HL-60/S4 treated with retinoic acid at 250 ng/mL for 4 days and 3 days (cell line): ENCODE measurements around the gene CCDC91.
"Not testable (repeated sequence)": the region's sequence is repeated elsewhere in the genome, so short reads cannot be mapped to it uniquely, and the experiment has no call there.

Experiments
- in situ Hi-C: fragments of 300-500 bp; cut with MboI; formaldehyde crosslinking; loops from 2 replicates; pipeline ENCODE4 v1.7.0; 2022; ENCODE audit warnings: low sequenced_read_pairs

The CCDC91 gene

GRCh38 chr12:28231248-28231647 is 41.0 kb downstream of the CCDC91 start:
- in situ Hi-C loops = no loop called here

DNA sequence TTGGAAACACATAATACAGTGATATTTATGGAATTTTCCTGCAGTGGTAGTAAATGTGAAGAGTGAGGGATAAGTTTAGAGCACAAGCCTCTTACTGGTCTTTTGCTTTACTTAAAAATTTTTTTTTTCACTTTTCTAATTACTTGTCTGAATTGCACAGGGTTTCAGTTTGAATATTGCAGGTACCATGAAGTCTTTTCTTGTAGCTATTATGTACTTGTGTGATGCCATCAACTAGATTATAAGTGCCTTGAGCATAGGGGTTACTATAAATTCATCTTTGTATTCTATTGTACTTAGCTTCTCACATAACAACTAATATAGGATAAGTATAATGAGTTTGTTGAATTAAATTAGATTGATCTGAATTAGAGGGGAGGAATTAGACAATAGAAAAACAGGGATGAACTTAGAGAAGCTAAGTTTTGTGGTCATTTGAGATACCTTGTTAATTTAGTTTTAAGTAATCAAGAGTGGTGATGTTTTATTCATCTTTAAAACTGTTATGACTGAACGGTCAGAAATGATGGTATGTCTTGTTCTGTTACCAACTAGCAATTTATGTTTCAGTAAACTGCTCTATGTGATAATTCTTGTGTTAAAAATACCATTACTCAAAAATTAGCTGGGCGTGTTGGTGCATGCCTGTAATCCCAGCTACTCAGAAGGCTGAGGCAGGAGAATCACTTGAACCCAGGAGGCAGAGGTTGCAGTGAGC is 42.1 kb downstream of the CCDC91 start:
- in situ Hi-C loops = no loop called here

DNA sequence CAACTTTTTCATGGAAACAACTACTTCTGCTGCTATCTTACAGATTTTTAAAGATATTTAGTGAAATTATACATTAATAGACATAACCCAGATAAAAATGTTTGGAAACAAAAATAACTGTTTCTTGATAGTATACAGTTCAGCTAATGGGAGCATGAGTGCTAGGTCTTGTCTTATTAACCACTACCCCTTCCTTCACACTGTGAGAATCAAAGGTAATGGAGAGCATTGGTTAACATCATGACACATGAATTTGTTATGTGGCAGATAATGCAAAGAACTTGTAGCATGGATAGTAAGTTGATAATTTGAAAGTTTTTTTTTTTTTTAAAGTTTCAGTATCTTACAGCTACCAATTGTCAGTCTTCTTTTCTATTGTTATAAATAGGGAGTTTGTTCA is 44.2 kb downstream of the CCDC91 start:
- in situ Hi-C loops = no loop called here

GRCh38 chr12:28235015-28235414 is 44.8 kb downstream of the CCDC91 start:
- in situ Hi-C loops = no loop called here

- in situ Hi-C loops = no loop called here
These were observed 45.7 kb downstream of the CCDC91 start for GRCh38 chr12:28235985-28236384.

DNA sequence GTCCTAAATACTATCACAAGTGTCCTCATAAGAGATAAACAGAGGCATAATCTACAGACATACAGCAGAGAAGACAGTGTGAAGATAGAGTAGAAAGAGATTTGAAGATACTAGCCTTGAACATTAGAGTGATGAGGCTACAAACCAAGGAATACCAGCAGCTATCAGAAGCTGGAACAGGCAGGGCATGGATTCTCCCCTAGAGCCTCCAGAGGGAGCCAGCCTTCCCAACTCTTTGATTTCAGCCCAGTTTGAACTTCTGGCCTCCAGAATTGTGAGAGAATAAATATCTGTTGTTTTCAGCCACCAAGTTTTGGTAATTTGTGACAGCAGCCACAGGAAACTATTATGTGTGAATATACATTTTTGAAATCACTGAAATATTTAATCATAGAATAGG is 47.2 kb downstream of the CCDC91 start:
- in situ Hi-C loops = no loop called here

GRCh38 chr12:28239918-28240317 is 49.7 kb downstream of the CCDC91 start:
- in situ Hi-C loops = no loop called here

- in situ Hi-C loops = no loop called here
These were observed 50.6 kb downstream of the CCDC91 start for GRCh38 chr12:28240853-28241252.

- in situ Hi-C loops = no loop called here
These were observed 51.9 kb downstream of the CCDC91 start for GRCh38 chr12:28242129-28242495.

GRCh38 chr12:28242496-28243309 is 52.4 kb downstream of the CCDC91 start:
- in situ Hi-C loops = no loop called here

DNA sequence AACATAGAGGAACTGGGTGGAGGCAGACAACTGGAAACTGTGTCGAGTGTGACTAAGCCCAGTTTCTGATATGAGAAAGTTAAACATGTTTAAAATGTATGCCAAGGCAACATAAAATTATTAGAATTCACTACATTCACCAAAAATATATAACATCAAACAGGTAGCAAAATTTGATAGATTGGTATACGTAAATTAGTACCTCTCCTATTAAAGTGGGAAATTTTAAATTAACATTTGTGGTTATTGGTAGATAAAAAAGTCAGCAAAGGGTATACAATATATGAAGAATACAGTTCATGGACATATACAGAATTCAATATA is 53.0 kb downstream of the CCDC91 start:
- in situ Hi-C loops = no loop called here

GRCh38 chr12:28247806-28248205 is 57.5 kb downstream of the CCDC91 start:
- in situ Hi-C loops = no loop called here

GRCh38 chr12:28248555-28249145 is 58.4 kb downstream of the CCDC91 start:
- in situ Hi-C loops = no loop called here

DNA sequence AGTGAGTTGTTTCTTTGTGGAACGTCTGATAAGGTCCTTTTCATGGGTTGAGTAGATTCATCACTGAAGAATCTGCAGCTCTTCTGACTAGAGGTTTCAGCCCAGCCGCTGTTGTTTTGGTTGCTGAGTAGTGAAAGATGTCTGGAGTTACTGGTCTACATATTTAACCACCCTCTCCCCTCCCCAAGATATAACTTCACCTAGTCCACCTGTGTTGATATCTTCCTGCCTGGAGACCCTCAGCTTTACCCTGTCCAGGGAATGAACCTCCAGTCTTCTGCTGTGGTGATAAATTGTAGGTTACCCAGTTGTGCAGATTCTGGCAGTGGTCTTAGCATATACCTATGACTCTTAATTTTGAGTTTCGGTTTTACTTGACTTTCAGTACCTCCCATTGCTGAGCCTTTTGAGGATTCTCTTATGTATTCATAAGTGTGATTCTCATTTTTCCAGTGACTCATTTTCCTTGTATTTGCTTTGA is 62.9 kb downstream of the CCDC91 start:
- in situ Hi-C loops = no loop called here

DNA sequence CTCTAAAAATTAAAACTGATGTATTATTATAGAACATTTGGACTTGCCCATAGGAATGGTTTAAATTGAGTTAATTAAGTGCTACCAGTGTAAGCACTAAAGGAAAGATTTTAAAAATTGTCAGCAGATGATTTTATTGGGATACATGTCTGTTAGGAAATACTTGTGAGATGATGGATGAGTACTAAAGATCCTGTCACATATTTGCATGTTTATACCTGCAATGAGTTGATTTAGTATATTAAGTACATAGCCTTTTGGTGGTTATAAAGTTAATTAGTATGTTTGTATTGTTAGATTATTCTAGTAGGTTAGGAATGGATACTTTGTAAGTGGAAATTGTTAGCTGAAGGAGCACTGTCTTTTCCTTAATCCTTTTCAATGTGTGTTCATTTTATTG is 67.2 kb downstream of the CCDC91 start:
- in situ Hi-C loops = no loop called here

- in situ Hi-C loops = no loop called here
These were observed 68.7 kb downstream of the CCDC91 start for GRCh38 chr12:28258998-28259397.

DNA sequence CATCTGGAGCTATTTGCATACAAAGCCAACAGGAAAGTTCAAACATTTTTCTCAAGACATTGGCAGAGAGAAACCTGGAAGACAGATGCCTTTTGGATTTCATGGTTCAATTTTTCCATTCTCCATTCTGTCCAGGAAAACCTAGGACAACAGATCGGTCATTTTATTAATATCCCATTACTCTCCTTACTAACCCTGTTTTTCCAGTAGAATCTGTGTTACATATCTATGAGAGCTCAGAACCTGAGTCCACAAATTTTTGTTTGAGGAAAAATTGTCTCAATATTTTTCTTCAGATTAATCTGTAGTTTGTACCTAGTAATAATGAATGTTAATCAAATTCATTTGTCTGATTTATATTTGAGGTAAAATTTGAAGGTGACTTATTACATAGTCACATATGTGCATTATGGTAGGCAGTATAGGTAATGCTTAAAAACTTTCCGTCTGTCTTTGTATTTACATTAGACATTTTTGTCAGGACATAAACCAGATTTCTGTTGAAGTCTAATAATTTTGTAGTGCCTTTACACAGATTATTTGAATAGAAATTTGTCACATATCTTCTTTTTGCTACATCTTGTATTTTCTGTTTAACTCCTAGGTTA is 75.3 kb downstream of the CCDC91 start:
- in situ Hi-C loops = no loop called here

GRCh38 chr12:28267920-28268607 is 77.8 kb downstream of the CCDC91 start:
- in situ Hi-C loops = not testable (repeated sequence)

GRCh38 chr12:28268608-28269229 is 78.5 kb downstream of the CCDC91 start:
- in situ Hi-C loops = no loop called here

DNA sequence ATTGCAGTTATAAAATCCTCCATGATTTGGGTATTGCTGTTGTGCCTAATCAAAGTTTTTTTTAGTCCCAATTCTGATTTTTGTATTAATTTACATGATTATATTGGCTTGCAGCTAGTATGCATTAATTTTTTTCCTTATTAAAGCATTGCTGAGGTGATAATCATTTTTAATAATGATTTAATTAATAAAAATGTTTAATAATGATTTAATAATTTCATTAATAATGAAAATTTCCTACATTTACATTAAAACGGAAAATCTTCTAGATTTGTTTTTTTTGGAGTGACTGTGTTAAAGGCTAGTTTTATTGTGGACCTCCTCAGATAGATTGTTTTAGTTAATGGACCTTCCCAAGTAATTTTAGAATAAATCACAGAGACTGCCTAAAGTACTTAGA is 79.6 kb downstream of the CCDC91 start:
- in situ Hi-C loops = no loop called here

DNA sequence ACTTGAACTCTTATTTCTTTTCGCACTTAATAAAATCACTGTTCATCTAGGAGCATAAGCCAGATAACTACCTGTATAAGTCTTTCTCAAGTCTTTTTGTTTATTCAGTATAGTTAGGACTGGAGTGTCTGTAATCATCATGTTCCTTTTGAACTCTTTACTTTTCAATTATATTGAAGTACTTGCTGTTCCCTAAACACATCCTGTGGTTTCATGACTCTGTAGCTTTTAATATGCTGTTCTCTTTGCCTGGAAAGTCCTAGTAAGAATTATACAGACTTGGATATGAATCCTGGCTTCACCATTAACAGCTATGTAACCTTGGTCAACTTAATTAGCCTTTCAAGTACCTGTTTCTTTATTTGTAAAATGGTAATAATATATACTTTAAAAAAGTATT is 88.2 kb downstream of the CCDC91 start:
- in situ Hi-C loops = no loop called here
